Measurements from ENCODE around the gene SETDB2.

Gene SETDB2

DNA sequence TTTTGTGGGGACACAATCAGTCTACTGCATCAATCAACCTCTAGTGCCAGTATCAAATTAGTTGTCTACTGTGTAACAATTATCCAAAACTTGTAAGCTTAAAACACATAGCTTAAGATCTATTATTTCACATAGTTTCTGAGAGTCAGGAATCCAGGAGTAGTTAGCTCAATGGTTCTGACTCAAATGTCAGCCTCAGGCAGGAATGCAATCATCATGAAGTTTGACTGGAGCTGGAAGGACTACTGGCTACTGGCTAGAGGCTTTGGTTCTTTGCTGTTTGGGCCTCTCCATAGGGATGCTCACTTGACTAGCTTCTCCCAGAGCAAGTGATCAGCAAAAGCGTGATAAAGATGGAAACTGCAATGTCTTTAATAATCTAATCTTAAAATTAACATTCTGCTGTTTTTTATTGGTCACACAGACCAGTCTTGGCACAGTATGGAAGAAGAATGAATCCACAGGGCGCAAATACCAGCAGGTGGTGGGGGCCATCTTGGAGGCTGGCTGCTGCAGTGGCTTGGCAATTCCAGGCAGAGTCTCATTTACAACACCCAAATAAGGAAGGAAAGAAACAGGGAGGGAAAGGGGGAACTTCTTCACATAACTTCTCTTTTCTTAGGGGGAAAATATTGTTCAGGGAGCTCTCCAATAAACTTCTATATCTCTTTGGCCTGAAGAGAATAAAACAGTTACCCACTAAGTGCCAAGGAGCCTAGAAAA lies 15.9 kb upstream of the SETDB2 start:
- no peak for DNase-seq

DNA sequence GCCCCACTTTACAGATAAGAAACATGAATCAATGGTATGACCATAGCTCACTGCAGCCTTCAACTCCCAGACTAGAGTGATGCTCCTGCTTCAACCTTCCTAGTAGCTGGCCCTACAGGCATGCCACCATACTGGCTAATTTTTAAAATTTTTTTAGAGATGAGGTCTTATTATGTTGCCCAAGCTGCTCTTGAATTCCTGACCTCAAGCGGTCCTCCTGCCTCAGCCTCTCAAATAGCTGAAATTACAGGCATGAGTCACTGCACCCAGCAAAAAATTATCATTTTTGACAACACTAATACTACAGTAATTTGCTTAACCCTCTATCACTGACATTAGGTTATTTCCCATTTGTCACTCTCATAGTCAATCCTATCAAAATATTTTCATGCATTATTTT lies 15.0 kb upstream of the SETDB2 start:
- DNase-seq: no peak

DNA sequence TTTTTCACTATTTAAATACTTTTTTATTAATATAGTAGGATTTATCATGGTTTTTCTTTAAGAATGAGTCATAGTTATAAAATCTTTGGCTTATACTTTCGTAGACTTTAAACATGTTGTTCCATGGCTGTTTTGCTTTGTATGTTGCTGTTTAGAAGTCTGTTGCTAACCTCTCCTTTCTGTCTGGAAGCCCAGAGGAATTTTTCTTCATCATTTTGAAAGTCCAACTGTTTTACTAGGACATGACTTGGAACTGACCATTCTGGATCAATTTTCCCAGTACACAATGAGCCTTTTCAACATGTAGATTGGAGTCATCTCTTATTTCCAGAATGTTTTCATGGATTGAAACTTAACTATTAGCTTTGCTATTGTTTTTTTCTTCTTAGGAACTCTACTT lies 8.1 kb upstream of the SETDB2 start:
- DNase-seq: no peak

DNA sequence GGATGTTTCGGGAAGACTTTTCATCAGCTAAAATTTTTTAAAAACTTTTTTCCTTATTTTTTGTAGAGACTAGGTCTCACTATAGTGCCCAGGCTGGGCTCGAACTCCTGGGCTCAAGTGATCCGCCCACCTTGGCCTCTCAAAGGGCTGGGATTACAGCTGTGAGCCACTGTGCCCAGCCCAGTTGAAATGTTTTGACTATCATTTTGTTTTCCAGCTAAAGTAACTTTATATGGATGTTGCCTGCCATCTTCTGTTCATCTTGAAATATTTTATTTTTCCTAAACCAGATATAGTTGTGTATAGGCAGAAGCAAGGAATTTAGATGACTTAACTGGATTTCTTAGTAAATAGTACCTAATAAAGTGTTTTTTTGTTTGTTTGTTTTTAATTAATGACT lies 7.2 kb upstream of the SETDB2 start:
- DNase-seq: peak in 15 of 58 donors; percentile 2 to 32 (median 8)

DNA sequence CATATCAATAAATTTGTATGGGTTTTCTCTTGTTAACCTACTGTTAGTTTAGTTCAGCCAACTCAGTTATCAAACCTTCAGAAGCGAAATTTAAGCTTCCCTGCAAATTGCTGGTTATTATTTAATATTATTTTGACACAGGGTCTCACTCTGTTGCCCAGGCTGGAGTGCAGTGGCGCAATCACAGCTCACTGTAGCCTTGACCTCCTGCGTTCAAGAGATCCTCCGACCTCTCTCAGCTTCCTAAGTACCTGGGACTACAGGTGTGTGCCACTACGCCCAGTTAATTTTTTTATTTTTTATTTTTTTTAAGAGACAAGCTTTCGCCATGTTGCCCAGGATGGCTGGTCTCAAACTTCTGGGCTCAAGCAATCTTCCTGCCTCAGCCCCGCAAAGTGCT lies 6.4 kb upstream of the SETDB2 start:
- no peak for DNase-seq

DNA sequence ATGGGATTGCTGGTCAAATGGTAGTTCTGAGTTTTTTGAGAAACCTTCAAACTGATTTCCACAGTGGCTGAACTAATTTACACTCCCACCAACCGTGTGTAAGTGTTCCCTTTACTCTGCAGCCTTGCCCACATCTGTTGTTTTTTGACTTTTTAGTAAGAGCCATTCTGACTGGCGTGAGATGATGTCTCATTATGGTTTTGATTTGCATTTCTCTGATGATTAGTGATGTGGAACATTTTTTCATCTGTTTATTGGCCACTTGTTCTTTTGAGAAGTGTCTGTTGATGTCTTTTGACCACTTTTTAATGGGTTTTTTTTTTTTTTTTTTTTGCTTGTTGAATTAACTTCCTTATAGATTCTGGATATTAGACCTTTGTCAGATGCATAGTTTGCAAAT lies 4.5 kb upstream of the SETDB2 start:
- no peak for DNase-seq

DNA sequence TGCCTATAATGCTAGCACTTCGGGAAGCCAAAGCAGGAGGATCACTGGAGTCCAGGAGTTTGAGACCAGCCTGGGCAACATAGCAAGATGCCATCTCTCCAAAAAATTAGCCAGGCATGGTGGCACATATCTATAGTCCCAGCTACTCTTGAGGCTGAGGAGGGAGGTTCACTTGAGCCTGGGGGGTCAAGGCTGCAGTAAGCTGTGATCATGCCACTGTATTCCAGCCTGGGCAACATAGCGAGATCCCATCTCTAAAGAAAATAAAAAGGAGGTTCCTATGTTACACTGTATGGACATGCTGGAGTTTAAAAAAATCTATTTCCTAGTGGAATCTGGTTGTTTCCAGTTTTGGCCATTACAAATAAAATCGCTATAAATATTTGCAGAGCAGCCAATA lies 2.8 kb upstream of the SETDB2 start:
- DNase-seq: no peak

DNA sequence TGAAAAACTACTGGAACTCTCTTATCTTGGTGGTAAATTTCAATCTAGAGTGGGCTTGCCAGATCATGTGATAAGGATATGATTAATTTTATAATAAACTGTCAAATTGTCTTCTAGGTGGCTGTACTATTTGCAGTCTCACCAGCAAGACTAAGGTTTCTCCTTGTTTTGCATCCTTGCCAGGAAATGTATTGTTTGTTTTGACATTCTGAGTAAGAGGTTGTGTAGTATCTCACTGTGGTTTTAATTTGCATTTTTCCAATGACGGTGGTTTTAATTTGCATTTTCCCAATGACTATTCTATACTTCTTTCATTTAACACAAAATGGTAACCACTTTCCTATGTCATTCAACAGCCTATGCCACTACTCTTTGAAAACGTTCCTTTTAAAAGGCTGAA lies 2.2 kb upstream of the SETDB2 start:
- DNase-seq: no peak

DNA sequence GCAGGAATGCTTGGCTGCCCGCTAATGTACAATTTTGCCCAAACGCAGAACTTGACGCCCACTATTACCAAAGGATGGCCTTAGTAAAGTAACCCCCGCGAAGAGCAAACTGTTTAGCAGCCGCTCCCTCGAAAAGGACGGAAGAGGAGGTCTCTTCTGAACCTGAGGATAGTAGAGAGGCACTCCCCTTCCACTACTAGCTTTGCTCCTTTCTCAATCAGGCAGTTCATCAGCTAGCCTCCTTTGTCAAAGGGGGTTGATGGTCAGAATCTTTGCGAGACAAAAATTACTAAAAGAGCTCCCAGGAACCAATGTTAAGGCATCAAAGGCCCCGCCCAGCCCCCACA lies 744 bp upstream of the SETDB2 start:
- peak in 13 of 58 donors; percentile 34 to 72 (median 52) for DNase-seq

DNA sequence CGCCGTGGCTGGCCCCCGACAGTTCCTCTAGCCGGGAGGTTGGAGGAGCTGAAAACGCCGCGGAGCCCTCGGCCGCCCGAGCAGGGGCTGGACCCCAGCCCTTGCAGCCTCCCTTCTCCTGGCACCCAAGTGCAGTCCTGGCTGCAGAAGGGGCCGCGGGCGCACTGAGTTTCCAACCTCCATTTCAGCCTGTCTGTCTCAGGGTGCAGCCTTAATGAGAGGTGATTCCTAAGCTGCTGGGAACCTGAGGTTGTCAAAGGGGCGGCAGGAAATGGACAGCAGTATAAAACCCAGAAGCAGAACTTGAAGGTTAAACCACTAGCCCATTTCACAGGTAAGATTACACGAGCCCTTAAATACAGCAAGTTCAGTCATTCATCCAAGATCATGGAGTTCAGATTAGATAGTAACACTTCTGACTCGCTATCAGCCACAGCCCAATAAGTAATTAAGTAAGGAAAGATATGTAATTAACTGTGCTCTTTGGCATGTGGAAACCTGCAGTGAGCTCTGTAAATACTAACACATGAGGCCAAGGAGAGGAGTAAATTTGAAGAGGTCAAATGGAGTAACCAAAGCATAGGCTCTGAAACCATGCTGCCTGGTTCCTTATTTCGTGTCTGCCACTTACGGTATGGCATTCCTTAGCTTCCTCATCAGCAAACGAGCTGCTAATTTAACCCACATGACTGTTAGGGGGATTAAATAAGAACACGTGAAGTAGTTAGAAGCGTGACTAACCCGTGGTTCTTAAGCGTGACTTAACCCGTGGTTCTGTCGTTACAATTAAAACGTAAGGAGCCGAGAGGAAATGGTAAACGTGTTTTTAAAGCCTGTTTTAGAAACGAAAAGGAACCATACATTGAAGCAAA lies 686 bp downstream of the SETDB2 start:
- peak in 12 of 58 donors; percentile 5 to 80 (median 28) for DNase-seq

DNA sequence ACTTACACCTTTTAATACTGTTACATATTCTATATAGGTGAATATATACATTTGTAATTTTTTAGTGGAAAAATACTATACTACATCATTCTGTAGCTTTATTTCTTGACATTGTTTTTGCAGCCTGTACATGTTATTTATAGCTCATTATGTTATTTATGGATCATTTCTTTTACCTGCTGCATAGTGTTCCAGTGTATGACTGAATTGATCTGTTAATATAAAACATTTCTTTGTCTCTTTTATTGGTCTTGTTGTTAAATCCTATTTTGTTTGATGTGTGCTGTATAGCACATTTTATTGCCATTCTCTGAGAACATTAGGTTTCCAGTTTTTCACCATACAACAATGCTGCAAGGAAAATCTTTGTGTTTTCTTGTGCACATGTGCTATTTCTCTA lies 2.4 kb downstream of the SETDB2 start:
- DNase-seq: no peak

DNA sequence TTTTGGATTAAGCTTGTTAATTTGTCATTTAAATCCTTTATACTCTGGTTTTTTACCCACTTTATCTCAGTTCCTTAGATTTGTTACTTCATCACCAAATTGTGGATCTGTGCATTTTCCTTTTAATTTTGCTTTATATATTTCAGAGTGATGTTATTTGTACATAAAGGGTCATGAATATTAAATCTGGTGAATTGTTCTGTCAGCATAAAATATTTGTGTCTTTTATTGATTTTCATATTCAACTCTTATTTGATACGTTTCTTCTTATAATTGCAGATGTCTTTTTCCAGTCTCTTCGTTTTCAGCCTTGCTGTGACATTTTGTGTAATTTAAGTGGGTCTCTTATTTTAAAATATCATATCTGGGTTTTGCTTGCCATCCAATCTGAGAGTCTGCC lies 4.7 kb downstream of the SETDB2 start:
- DNase-seq: no peak

DNA sequence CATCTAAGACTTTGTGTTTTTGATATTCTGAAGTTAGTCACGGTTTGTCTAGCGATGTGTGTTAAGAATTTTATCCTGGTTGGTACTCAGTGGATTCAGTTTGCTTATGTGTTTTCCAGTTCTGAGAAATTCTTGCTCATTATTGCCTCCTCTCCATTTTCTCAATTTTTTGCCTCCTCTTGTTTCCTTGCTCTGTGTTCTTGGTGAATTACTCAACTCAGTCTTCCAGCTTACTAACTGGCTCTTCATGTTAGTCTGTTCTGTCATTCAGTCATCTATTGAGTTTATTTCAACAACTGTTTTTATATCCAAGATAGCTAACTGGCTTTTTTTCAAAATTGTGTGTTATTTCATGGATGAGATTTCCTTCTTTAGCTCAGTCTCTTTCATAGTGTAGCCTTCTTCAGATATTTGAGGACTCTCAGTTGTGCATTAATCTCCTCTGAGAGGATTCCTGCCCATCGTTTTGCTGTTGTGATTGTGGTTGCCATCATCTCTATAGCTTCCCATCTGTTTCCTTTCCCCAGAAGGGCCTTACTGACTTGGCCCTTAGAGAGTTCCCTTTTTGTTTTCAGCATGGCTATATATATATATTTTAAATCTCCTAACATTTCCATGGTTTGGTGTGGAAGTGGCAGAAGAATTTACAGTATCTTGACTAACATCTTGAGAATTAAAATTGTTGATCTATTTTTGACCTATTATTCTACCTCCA lies 6.2 kb downstream of the SETDB2 start:
- no peak for DNase-seq

DNA sequence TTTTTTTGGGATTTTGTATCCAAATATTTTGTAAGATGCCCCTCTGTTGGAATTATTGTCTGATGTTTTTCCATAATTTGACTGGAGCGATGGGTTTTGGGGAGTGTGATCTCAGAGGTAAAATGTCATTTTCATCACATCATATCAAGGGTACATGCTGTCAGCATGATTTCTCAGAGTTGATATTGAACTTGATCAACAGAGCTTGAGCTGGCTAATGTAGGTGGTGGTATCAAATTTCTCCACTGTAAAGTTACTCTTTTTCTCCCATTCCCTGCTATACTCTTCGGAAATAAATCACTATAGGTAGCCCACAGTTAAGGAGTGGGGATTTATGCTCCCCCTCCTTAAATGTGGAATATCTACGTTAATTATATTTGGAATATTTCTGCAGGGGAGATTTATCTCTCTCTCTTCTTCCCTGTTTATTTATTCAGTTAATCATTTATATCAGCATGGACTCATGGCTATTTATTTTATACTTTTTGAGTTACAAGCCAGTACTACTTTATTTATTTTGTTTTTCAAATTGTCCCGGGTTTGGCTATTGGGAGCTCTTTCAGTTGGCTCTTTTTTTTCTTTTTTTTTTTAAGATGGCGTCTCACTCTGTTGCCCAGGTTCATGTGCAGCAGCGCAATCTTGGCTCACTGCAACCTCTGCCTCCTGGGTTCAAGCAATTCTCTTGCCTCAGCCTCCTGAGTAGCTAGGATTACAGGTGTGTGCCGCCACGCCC lies 8.8 kb downstream of the SETDB2 start:
- no peak for DNase-seq

DNA sequence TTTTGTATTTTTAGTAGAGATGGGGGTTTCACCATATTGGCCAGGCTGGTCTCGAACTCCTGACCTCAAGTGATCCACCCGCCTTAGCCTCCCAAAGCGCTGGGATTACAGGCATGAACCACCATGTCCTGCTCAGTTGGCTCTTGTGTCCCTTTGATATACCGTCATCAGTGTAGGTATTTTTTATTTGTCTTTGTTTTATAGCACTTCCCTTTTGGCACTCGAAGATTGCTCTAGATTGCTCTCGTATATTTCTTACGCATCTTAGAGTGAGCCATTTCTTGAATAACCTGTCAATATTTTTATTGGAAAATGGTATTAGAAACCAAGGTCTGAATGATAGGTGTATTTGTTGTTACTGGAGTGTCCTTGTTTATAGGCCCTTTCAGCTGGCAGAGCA lies 9.4 kb downstream of the SETDB2 start:
- no peak for DNase-seq

DNA sequence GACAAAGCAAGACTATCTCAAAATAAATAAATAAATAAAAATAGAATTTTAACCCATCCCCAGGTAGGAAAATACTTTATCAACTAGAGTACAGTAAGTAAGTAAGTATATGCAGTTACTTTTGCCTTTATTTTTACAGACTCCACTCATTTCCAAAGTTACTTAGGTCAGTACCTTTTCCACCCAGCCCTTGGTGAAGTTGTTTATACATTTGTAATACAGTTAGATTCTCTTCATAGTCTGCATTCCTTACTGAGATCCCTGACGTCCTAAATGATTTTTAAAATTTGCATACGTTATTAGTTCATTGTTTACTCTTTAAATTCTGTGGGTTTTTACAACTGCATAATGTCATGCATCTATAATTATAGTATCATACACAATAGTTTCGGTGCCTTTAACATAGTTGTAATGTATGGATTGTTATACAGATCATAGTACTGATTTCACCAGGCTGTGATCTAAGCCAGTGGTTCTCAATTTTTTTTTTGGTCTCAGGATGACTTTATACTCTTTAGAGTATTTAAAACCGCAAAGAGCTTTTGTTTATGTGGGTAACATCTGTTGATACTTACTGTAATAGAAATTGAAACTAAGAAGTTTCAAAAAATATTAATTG lies 10.4 kb downstream of the SETDB2 start:
- DNase-seq: no peak

DNA sequence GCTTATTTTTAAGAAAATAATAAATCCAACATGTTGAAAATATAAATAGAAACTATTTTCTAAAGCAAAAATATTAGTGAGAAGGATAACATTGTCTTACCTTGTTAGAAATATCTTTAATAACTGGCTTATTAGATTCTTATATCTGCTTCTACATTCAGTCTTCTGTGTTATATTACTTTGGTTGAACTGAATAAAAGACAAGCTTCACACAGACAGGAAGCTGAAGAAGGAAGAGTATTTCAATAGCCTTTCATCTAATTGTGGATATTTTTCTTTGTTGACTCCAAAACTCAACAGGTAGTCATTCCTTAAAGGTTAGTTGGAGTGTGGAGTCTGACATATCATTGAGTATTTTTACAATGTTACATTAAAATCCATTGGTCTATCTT lies 10.9 kb downstream of the SETDB2 start:
- no peak for DNase-seq

DNA sequence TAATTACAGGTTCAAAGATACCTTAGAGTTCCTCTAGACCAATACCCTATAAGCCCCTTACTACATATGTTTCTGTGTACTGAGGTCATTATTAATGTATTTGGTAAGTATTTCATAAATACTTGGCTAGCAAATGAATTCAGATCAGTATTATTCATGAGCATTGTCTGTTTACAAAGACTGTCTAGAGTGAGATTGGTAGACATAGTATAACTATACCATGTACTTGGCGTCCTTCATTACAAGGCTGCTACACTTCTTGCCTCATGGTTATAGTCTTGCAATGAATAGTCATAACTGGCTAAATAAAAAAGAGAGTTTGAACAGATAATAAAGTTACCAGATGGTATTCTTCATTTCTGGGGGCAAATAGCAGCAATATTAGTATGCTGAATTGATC lies 12.1 kb downstream of the SETDB2 start:
- DNase-seq: no peak

DNA sequence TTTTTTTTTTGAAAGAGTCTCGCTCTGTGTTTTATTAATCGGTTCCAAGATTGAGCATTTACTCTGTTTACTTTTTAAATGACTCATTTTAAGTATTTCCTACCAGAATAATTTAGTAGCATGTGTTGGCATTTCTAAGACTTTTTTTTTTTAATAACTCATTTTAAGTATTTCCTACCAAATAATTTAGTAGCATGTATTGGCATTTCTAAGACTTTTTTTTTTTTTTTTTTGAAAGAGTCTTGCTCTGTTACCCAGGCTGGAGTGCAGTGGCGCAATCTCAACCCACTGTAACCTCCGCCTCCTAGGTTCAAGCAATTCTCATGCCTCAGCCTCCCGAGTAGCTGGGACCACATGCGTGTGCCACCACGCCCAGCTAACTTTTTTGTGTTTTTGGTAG lies 13.1 kb downstream of the SETDB2 start:
- DNase-seq: no peak

DNA sequence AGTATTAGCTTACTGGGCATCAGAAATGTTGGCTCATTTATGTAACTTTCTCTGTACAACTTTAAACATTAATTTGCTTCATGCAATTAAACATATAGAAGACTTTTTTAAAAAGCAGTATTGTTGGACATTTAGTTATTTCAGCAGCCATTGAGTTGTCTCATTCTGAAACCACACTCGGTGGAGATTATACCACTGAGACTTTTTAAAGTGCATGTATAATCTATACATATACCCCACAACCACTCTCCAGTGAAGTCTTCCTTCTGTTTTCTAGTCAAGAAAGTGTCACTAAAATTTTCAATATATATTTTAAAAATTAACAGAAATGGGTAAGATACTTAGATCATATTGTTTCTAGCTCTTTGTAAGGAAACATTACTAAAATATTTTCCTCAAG lies 15.5 kb downstream of the SETDB2 start:
- no peak for DNase-seq

DNA sequence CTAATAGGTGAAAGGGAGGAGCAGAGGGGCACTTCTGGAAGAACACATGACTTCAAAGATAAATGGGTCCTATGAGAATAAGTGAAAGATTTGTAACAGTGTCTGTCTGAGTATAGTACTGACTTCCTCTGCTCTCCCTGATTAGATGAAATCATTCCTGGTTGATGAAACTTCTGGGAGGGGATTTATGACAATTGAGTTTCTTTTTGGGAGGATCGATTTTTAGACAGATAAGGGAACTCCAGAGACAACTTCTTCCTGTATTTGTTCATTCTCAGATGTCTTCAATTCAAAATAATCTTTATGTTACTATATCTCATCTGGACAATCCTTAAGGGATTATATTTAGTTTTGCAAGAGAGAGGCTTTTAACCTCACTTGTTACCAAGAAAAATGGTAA lies 20.0 kb downstream of the SETDB2 start:
- no peak for DNase-seq
